GM18861 (cell line): ENCODE results near the gene TRIM44.
"Not testable (repeated sequence)": the region's sequence is repeated elsewhere in the genome, so short reads cannot be mapped to it uniquely, and the experiment has no call there.

Source experiments
- ATAC-seq: cut with Tn5 transposase; IDR thresholded peaks from one replicate; pipeline ENCODE4 v1.9.1; 2021; ENCODE audit not compliant: unreplicated experiment

Gene TRIM44

DNA sequence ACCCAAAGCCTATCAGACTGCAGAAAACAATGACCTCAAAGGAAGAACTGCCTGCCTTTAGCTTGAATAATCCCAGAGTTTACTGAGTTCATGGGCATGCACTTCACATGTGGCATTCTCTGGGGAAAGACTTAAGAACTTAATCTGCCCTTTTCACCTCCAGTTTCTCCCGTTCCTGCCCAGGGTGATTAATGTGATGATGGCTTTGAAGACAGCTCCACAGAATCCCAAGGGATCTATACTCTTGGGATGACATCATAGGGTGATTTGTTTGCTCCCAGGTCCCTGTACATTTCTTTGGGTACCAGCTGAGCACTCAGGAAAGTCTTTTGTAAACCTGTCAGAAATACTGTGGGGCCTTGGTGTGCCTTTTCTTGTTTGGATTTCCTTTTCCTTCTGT, 30.3 kb upstream of the TRIM44 start:
- no peak for ATAC-seq

DNA sequence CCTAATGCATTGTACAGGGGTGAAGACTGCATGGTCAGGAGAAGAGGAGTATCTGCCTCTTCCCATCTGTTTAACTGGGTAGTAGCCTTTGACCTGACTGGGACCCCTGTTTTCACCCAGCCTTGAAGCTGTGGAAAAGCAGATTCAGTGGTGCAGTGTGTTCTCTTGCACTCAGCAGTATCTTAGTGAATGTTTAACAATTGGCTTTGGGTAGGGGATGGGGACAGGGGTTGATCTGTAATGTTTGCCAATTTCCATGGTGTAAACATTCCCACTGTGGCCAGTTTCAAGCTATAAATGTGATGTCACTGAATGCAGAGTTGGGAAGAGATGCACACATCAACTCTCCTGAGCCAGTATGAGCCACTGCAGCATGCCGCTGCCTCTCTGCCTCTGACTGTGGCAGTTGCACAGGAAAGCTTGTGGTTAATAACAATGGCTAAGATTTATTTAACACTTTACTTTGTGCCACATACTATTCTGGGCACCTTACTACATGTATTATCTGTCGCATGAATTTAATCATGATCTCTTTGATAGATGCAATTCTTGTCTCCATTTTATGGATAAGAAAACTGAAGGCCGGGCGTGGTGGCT, 28.6 kb upstream of the TRIM44 start:
- ATAC-seq = no peak

DNA sequence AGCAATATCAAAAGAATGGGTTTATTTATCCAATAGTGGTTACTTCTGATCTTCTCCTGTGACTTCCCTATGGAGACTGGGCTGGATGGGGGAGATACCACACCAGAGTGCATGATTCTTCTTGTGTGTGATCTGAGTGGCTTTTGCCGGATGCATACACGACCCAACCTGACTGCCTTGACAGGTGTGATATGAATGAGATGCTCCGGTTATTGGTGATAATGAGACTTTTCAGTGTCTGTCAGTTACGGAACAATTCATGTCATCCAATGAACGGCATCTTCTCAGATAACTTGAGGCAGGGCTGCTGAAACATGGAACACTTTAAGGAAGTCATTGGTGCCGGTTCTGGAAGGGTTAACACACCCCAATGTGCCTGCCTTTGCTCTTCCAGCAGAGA, 26.6 kb upstream of the TRIM44 start:
- no peak for ATAC-seq

DNA sequence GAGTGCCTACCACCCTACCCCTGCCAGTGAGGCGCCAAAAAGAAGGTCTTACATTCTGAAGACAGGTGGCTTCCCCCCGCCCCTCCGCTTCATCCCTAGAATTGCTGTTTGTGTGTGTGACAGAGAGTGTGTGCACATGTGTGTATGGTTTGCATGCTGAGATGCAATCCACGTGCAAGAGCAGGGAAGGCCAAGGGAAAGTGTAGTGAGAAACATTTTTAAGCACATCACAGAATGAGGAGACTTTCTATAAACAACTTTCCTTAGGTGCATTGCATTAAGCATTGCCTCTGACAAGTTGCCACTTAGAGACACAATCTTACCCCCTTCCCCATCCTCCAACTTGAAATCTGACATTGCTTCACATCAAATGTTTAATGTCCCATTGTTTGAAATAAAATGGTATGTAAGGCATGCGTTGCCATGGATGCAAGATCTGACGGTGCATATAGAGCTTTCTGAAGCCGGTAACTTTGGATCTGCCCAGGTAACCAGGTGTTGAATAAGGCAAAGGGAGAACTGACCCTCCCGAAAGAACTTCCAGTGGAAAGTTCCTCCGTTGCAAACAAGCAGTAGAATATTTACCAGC, 22.9 kb upstream of the TRIM44 start:
- no peak for ATAC-seq

DNA sequence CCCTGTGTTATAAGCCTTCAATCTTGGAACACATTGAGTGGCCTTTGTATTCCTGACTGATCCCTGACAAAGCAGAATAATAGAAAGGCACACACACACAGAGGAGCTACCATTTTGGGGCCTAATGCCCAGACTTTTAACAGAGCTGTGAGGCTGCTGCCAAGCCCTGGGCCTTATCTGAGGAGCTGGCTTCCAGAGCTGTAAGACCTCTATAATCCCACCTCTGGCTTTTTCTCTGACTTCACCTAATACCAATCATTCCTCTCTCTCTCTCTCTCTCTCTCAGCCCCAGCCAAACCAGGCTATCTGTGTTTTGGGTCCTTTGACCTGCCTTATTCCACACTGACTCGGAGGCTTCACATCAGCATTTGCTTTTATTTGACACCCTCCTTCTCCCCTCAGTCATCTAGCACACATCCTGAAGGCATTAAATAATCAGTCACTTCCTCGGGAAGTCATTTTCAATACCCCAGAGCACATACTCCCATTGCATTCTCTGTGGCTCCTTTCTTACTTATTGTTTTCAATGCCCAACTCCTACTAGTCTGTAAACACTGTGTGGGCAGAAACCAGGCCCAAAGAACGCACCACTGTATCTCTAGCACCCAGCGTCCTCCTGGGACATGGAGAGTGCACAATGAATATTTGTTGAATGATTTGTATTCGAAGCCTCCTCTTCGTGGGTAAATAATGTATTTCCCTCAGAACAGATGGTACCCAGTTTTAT, 21.2 kb upstream of the TRIM44 start:
- ATAC-seq = no peak

DNA sequence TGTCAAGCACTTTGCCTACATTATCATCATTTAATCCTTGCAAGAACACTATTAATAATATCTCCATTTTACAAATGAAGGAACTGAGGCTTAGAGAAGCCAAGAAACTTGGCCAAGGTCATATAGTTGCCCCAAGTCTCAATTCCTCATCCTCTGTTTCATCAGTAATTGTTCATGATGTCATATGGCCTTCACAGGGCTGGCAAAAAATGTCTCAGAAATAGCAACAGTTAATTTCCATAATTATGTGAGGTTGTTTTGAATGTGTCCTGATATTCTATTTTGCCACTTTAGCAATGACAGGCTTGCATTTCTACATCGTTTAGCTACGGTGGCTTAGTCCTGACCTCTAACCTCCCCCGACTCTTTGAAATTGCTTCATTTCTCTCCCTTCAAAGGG, 20.6 kb upstream of the TRIM44 start:
- no peak for ATAC-seq

DNA sequence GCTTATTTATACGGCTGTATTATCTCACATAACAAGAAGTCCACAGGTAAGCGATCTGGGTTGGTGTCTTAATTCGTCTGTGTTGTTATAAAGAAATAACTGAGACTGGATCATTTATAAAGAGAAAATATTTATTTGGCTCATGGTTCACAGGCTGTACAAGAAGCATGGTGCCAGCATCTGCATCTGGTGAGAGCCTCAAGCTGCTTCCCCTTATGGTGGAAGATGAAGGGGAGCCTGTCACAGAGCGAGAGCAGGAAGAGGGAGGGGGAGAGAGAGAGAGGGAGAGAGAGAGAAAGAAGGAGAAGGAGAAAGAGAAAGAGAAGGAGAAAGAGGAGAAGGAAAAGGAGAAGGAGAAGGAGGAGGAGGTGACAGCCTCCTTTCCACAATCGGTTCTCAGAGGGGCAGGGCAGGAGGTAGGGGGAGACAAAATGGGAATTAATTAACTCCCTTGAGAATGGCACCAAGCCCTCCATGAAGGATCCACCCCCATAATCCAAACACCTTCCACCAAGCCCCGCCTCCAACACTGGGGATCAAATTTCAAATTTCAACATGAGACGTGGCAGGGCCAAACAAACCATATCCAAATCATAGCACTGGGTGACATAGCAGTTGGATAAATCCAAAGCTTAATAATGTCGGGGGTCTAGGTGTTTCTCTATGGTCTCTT, 15.0 kb upstream of the TRIM44 start:
- ATAC-seq = no peak

DNA sequence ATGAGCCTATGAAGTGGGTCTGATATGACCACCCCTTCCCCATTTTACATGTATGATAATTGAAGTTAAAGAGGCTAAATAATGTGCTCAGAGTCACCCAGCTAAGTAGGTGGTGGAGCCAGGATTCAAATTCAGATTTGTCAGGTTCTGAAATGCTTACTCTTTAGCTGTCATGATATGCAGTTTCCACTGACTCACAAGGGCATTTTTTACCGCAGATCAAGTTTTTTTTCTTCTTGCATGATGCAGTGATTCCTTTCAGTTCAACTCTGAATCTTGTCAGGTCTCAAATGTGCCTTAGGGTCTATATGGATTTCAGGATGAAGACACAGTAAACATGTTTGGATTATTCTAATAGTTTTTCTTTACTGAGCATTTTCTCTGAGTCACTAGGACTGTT, 12.6 kb upstream of the TRIM44 start:
- no peak for ATAC-seq

DNA sequence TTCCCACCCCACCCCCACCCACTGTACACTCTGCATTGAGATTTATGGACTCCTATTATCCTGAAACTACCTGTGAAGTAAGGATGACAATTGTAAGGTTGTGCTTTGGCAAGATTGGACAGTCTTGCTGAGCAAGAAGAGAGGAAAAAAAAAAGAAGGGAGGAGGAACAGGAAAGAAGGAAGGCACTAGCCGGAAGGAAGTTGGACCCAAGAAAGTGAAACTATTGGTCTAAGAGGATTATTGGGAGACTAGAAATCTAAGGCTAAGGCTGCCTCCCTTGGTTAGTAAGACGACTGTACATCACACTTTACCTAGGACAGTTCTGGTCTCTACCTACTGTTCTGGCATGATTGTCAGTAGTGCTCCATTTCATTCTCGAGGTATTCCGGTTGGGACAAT, 12.1 kb upstream of the TRIM44 start:
- no peak for ATAC-seq

DNA sequence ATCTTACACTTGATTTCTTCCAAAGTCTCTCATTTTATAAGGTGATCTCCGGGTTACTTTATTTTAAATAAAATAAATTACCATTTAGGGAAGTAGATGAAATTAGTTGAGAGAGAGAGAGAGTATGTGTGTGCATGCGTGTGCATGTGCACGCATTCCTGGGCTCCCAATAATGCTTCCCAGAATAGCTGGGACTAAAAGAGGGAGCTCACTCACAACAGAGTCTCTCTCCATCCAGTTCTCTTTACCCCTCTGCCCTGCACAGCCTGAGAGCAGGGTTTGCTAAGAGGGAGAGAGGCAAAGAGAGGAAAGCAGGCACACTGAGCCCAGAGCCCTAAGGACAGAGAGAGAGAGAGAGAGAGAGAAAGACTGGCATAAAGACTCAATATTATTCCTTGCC, 11.3 kb upstream of the TRIM44 start:
- ATAC-seq = no peak

DNA sequence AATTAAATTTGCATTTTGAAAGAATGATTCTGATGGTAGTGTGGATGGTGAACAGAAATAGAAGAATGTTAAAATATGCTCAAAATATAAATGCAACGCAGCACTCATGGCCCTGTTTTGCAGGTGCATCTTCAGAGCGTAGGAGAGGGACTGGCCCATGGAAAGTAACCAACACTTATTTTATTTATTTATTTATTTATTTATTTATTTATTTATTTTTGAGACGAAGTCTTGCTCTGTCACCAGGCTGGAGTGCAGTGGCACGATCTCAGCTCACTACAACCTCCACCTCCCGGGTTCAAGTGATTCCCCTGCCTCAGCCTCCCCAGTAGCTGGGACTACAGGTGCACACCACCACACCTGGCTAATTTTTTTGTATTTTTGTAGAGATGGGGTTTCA, 9.8 kb upstream of the TRIM44 start:
- not testable (repeated sequence) for ATAC-seq

DNA sequence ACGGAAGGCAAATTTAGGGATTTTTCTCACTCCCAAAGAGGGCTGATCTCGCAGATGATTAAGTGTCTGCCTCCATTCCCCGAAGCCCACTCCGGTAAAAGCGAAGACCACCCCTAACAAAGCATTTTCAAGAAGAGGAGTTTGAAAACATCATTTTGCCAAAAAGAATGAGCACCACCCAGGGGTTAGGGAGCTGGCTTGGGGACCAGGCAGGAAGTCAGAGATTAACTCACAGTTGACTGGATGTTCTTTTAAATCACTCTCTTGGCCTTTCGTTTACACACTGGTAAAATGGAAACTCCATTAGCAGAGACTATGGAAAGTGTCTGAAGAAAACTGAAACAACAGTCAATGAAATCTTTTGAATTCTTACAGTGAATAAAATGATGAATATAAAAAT, 7.9 kb upstream of the TRIM44 start:
- ATAC-seq = no peak

DNA sequence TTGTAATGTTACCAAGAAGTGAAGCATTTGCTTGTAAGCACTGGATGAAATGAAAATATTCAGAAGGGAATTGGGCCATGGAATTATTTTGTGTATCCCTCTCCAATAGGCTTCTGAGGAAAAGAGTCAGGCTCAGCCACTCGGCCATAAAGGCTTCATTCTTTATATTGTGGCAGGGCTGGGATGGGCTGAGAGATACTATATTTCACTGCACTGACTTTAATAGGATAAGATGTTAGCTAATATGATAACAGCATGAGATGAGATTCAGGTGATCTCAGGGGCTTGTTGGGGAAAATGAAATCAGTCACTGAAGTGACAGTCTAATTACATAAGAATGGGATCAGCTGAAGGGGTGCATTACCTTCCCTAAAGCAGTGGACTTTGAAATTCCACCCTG, 7.3 kb upstream of the TRIM44 start:
- no peak for ATAC-seq

DNA sequence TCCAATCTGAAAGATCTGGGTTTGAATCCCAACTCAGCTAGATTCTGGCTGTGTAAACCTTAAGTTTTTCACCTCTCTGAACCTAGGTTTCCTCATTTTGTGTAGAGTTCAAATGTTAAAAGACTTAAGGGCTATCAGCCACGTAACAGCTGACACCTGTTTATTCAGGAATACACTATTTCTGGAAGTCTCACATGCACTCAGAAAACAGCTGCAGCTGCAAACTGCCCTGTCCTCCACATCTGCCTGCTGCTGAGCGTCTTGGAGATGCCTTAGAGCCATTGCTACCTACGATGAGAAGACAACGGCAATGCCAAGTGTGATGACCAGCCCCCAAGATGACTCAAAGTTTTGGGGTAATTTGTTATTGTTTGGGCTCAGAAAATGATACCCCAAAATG, 6.7 kb upstream of the TRIM44 start:
- ATAC-seq = no peak

DNA sequence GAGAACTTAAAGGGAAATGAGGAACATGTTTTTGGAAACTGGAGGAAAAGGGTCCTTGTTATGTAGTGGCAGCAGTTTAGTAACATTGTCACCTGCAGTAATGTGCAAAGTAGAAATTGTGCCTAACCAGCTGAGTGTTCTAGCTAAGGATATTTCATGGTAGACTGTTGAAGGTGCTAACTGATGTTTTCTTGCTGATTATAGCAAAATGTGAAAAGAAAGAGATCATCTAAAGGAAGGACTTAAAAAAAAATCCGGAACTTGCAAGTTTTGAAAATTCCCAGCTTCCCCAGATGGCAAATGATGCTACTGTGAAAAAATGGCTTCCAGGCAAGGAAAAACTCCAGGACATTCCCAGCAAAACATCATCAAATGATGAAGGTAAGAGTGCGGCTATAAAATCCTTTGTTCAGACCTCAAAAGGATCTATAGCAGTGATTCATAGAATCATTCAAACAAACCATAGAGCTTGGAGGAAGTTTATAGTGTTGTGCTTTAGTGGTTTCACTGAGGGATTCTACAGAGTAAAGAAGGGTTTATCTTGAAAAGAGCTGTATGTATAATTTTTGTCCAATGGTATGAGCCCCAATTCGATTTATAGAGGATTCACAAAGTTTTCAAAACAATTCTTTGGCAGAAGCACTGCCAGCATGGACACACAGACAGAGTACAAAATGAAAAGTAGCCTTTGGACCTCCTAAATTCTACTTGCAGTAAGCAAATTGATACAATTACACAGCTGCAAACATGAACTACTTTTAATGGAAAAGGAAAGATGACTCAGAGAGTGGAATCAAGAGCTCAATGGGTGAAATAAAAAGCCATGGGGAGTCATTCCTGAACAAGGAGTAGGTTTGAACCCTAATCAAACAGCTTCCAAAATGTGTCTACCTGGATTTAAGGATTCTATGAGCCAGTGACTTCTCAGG, 4.3 kb upstream of the TRIM44 start:
- ATAC-seq = no peak

DNA sequence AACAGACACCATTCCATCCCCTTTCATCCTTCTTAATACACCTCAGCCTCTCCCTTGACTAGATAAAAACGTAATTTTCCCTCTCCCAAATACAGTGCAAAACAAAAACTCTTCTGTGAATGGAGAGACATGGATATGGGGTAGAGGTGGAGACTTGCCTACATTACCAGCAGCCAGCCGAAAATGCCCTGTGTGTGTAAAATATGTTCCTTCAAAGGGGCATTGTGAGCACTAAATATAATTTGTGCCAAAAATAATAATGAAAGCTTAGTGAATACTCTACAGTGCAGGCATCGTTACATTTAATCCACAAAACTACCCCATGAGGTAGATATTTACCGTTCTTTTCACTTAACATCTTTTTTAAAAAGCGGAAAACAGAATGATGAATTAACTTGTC, 1.0 kb upstream of the TRIM44 start:
- ATAC-seq = no peak

DNA sequence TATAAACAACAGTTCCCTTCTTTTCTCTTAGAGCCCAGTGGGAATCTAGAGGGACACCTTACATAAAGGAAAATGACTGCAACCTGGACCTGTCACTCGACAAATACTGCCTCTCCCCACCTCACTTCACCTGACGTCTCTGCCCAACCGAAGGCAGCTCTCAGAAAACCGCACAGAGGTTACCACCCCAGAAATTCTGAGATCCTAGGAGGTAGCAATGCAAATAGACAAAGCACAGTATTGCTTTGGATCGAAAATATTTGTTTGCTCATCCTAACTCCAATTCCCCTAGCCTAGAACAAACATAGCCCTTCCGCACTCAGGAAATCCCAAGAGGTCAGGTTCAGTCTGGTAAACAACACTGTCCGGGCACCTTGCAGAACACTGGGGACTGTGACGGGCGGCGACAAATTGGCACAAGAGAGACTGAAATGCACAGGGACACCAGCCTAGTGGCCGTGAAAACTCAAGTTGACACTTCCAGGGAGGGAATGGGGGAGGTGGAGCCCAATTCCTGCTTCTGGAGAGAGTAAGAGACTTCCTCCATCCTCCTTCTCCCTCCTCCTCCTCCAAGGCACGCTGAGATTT, 420 bp upstream of the TRIM44 start:
- ATAC-seq = peak; percentile 29

DNA sequence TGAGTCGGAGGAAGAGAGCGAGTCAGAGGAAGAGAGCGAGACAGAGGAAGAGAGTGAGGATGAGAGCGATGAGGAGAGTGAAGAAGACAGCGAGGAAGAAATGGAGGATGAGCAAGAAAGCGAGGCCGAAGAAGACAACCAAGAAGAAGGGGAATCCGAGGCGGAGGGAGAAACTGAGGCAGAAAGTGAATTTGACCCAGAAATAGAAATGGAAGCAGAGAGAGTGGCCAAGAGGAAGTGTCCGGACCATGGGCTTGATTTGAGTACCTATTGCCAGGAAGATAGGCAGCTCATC, 780 bp downstream of the TRIM44 start:
- no peak for ATAC-seq

DNA sequence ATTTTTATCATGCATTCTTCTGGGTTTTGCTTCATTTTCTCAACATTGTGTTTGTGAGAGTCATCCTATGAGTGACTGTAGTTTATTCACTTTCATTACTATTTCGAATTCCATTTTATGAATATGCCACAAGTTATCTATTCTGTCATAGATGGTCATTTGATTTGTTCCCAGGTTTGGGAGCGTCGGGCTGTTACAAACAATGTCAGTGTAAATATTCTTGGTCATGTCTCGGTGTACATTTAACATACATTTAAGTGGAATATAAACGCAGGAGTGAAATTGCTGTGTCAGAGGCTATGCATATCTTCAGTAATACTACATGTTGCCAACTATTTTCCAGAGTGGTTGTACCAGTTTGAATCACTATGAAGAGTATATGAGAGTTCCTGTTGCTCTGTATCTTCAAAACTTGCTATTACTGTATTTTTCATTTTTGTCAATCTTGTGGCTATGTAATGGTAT, 2.4 kb downstream of the TRIM44 start:
- no peak for ATAC-seq

DNA sequence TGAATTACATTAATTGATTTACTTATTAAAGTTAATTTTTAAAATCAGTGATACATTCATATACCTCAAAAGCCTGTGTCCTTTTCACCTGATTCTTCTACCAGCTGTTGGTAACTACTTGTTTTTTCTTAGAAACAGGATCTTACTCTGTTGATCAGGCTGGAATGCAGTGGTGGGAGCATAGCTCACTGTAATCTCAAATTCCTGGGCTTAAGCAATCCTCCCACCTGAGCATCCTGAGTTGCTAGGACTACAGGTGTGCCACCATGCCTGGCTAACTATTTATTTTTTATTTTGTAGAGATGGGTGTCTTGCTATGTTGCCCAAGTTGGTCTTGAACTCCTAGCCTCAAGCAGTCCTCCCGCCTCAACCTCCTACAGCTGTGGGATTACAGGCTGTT, 4.7 kb downstream of the TRIM44 start:
- no peak for ATAC-seq

DNA sequence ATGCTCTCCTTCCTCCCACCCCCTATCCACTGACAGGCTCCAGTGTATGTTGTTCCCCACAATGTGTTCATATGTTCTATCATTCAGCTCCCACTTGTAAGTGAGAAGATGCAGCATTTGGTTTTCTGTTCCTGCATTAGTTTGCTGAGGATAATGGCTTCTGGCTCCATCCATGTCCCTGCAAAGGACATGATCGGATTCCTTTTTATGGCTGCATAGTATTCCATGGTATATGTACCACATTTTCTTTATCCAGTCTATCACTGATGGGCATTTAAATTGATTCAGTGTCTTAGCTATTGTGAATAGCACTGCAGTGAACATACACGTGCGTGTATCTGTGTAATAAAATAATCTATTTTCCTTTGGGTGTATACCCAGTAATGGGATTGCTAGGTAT, 5.8 kb downstream of the TRIM44 start:
- not testable (repeated sequence) for ATAC-seq
